ENCODE results near the gene ANKMY1.

The ANKMY1 gene

GRCh38 chr2:240480834-240481623 lies 76.8 kb downstream of the ANKMY1 start:
- no peaks in the 10 kb centered on the region for H3K9me3 ChIP-seq (ENCODE audit: control insufficient read depth, insufficient read depth, low read depth, low read length)
- H3K27ac ChIP-seq (ENCODE audit: extremely low read depth, low read depth, low read length): no peak overlapping the region
- no peaks in the 10 kb centered on the region for H3K36me3 ChIP-seq (ENCODE audit: control insufficient read depth in 2 of 2, insufficient read depth in 1 of 2, low read length in 2 of 2)
- H3K4me1 ChIP-seq (ENCODE audit: control insufficient read depth, insufficient read depth, low read length): no peaks in the 10 kb centered on the region
- ChIA-PET CTCF (no interaction called here), POLR2A (no interaction called here)
- no peak overlapping the region for H3K4me3 ChIP-seq (ENCODE audit: low read depth, low read length)
- TF ChIP-seq ZNF521 (tag by site-specific recombination; IDR thresholded peaks at IDR 0.05): no peak

- no peaks in the 10 kb centered on the region for H3K9me3 ChIP-seq (ENCODE audit: control insufficient read depth, insufficient read depth, low read depth, low read length)
- no peak overlapping the region for H3K27ac ChIP-seq (ENCODE audit: extremely low read depth, low read depth, low read length)
- no peaks in the 10 kb centered on the region for H3K4me1 ChIP-seq (ENCODE audit: control insufficient read depth, insufficient read depth, low read length)
- TF ChIP-seq, protein P1, sequence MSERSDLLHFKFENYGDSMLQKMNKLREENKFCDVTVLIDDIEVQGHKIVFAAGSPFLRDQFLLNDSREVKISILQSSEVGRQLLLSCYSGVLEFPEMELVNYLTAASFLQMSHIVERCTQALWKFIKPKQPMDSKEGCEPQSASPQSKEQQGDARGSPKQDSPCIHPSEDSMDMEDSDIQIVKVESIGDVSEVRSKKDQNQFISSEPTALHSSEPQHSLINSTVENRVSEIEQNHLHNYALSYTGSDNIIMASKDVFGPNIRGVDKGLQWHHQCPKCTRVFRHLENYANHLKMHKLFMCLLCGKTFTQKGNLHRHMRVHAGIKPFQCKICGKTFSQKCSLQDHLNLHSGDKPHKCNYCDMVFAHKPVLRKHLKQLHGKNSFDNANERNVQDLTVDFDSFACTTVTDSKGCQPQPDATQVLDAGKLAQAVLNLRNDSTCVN (tag by site-specific recombination; optimal IDR thresholded peaks at IDR 0.05): no peak
- TF ChIP-seq ZNF518A (tag by site-specific recombination; conservative IDR thresholded peaks at IDR 0.05; ENCODE audit: low read depth): no peak
- TF ChIP-seq ZNF558 (tag by site-specific recombination; IDR thresholded peaks at IDR 0.05): no peak
- no peak for TF ChIP-seq OVOL3 (tag by site-specific recombination; IDR thresholded peaks at IDR 0.05)
- TF ChIP-seq, protein P2, sequence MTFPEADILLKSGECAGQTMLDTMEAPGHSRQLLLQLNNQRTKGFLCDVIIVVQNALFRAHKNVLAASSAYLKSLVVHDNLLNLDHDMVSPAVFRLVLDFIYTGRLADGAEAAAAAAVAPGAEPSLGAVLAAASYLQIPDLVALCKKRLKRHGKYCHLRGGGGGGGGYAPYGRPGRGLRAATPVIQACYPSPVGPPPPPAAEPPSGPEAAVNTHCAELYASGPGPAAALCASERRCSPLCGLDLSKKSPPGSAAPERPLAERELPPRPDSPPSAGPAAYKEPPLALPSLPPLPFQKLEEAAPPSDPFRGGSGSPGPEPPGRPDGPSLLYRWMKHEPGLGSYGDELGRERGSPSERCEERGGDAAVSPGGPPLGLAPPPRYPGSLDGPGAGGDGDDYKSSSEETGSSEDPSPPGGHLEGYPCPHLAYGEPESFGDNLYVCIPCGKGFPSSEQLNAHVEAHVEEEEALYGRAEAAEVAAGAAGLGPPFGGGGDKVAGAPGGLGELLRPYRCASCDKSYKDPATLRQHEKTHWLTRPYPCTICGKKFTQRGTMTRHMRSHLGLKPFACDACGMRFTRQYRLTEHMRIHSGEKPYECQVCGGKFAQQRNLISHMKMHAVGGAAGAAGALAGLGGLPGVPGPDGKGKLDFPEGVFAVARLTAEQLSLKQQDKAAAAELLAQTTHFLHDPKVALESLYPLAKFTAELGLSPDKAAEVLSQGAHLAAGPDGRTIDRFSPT (tag by site-specific recombination; IDR thresholded peaks at IDR 0.05): no peak
- no peak overlapping the region for H3K4me3 ChIP-seq (ENCODE audit: low read depth, low read length)
- CTCF ChIA-PET: interaction anchor here (0.7 kb wide), 1 partner anchor 243 kb away, joined by 3 read pairs; no protein-coding TSS in a partner anchor
- no peaks in the 10 kb centered on the region for H3K36me3 ChIP-seq (ENCODE audit: control insufficient read depth in 2 of 2, insufficient read depth in 1 of 2, low read length in 2 of 2)
- POLR2A ChIA-PET: no interaction called here
Observed at GRCh38 chr2:240479111-240479501, 78.7 kb downstream of the ANKMY1 start.

DNA sequence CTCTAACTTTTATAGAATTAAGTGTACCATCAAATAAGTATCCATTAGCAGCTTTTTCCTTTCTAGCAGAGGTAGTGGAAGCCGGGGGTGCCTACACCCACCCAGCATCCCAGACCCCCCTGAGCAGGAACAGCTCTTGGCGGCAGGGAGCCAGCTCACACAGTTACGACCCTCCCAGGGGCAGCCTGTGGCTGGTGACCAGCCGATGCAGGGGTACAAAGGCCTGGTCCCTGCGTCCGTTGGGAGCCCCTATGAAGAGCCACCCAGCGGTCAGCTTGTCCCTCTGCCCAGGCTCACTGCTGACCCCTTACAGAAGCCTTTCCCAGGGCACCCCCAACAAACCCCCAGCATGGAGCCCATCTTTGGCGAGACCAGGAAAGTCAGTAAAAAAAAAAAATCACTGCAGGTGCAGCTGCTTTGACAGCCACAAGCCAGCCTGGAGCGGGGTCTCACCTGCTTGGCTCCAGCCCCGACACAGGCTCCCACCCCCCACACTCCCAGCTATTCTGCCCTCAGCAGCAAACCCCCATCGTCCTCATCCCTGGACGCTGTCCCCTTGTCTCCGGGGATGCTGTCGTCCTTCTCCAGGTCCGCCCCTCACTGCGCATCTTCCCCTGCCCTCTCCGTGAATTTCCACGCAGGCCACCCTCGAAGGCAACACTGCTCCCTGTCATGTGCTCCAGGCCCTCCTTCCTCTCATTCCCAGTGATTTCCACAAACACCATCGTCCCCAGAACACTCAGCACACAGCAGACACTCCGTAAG lies 79.3 kb downstream of the ANKMY1 start:
- H3K4me3 ChIP-seq (ENCODE audit: low read depth, low read length): no peak overlapping the region
- H3K9me3 ChIP-seq (ENCODE audit: control insufficient read depth, insufficient read depth, low read depth, low read length): no peaks in the 10 kb centered on the region
- no peaks in the 10 kb centered on the region for H3K4me1 ChIP-seq (ENCODE audit: control insufficient read depth, insufficient read depth, low read length)
- no peak for TF ChIP-seq BCL11A (tag by site-specific recombination; IDR thresholded peaks at IDR 0.05; ENCODE audit: low read depth)
- TF ChIP-seq ZNF521 (tag by site-specific recombination; IDR thresholded peaks at IDR 0.05): no peak
- TF ChIP-seq ZBTB20 (tag by site-specific recombination; IDR thresholded peaks at IDR 0.05): no peak
- no peak for TF ChIP-seq ZNF214 (tag by site-specific recombination; IDR thresholded peaks at IDR 0.05; ENCODE audit: borderline replicate concordance)
- no peak for TF ChIP-seq ZNF23 (tag by site-specific recombination; IDR thresholded peaks at IDR 0.05; ENCODE audit: borderline replicate concordance)
- no peak for TF ChIP-seq ZNF354C (tag by site-specific recombination; IDR thresholded peaks at IDR 0.05; ENCODE audit: borderline replicate concordance, low read depth)
- no peak for TF ChIP-seq ZNF548 (tag by site-specific recombination; IDR thresholded peaks at IDR 0.05)
- POLR2A ChIA-PET: no interaction called here
- no peaks in the 10 kb centered on the region for H3K36me3 ChIP-seq (ENCODE audit: control insufficient read depth in 2 of 2, insufficient read depth in 1 of 2, low read length in 2 of 2)
- no peak overlapping the region for H3K27ac ChIP-seq (ENCODE audit: extremely low read depth, low read depth, low read length)
- CTCF ChIA-PET: interaction anchor here (0.7 kb wide), 1 partner anchor 242 kb away, joined by 3 read pairs; no protein-coding TSS in a partner anchor

All from HEK293 (cell line).